ENCODE measurements around the gene PDE8A.

DNA sequence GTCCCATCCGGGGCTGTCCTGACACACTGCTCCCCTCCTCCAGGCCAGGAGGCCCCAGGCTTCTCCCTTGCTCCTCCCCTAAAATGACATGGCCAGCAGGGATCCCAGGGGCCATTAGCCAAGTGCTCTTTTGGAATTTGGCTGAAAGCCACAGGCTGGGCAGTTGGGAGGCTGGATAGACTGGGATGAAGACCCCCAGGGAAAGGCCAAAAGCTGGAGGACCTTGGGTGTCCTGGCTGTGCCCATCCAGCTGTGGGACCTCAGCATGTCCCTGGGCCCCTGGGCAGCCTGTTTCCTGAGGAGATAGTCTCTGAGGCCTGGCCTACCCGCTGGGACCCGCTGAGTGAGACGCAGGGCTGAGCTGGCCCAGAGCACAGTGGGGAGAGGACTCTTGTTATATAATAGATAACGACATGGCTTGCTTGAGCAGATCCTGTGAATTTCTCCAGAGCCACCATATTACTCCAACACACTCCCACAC, 5.7 kb upstream of the PDE8A start:
- TF ChIP-seq, protein P1, sequence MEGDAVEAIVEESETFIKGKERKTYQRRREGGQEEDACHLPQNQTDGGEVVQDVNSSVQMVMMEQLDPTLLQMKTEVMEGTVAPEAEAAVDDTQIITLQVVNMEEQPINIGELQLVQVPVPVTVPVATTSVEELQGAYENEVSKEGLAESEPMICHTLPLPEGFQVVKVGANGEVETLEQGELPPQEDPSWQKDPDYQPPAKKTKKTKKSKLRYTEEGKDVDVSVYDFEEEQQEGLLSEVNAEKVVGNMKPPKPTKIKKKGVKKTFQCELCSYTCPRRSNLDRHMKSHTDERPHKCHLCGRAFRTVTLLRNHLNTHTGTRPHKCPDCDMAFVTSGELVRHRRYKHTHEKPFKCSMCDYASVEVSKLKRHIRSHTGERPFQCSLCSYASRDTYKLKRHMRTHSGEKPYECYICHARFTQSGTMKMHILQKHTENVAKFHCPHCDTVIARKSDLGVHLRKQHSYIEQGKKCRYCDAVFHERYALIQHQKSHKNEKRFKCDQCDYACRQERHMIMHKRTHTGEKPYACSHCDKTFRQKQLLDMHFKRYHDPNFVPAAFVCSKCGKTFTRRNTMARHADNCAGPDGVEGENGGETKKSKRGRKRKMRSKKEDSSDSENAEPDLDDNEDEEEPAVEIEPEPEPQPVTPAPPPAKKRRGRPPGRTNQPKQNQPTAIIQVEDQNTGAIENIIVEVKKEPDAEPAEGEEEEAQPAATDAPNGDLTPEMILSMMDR (IDR thresholded peaks at IDR 0.05 in 2 of 3, conservative IDR thresholded peaks at IDR 0.05 in 1 of 3; ENCODE audit: control insufficient read depth in 2 of 3, extremely low read depth in 1 of 3, insufficient read depth in 1 of 3, low read depth in 3 of 3, low read length in 3 of 3), result no peak
- no peak for TF ChIP-seq EZH2 (IDR thresholded peaks at IDR 0.05; ENCODE audit: borderline replicate concordance, control insufficient read depth, low read depth, low read length)
